Fibroblast of upper back skin (primary cell): ENCODE measurements around the gene TUBGCP3.
A peak's percentile ranks its signal among the peaks of the same experiment; 100 is the strongest.
"Not testable (repeated sequence)": the region's sequence is repeated elsewhere in the genome, so short reads cannot be mapped to it uniquely, and the experiment has no call there.

Experiments
- DNase-seq: peaks from one replicate; pipeline ENCODE4 v3.0.0-alpha.2; 2013

TUBGCP3 gene

GRCh38 chr13:112525356-112525945 lies 62.5 kb downstream of the TUBGCP3 start:
- DNase-seq: no peak

GRCh38 chr13:112522578-112522977 lies 65.4 kb downstream of the TUBGCP3 start:
- peak; percentile 23 for DNase-seq

- DNase-seq: no peak
Observed at GRCh38 chr13:112521073-112521685, 66.8 kb downstream of the TUBGCP3 start.

GRCh38 chr13:112519517-112520060 lies 68.4 kb downstream of the TUBGCP3 start:
- DNase-seq: no peak

- no peak for DNase-seq
Observed at GRCh38 chr13:112516218-112516617, 71.7 kb downstream of the TUBGCP3 start.

- DNase-seq: peak; percentile 1
Observed at GRCh38 chr13:112513761-112514160, 74.2 kb downstream of the TUBGCP3 start.

GRCh38 chr13:112510987-112511685 lies 76.8 kb downstream of the TUBGCP3 start:
- DNase-seq: no peak

- peak; percentile 60 for DNase-seq
Observed at GRCh38 chr13:112510002-112510780, 77.8 kb downstream of the TUBGCP3 start.

GRCh38 chr13:112509190-112509589 lies 78.8 kb downstream of the TUBGCP3 start:
- DNase-seq: no peak

- no peak for DNase-seq
Observed at GRCh38 chr13:112506046-112506445, 81.9 kb downstream of the TUBGCP3 start.

- no peak for DNase-seq
Observed at GRCh38 chr13:112496166-112496565, 91.8 kb downstream of the TUBGCP3 start.

GRCh38 chr13:112495465-112495864 lies 92.5 kb downstream of the TUBGCP3 start:
- no peak for DNase-seq

- no peak for DNase-seq
Observed at GRCh38 chr13:112489199-112489598, 98.8 kb downstream of the TUBGCP3 start.

- DNase-seq: not testable (repeated sequence)
Observed at GRCh38 chr13:112488343-112489050, 99.5 kb downstream of the TUBGCP3 start.

GRCh38 chr13:112487127-112487517 lies 100.8 kb downstream of the TUBGCP3 start:
- no peak for DNase-seq

- no peak for DNase-seq
Observed at GRCh38 chr13:112486386-112487126, 101.4 kb downstream of the TUBGCP3 start.

- DNase-seq: not testable (repeated sequence)
Observed at GRCh38 chr13:112485814-112486213, 102.1 kb downstream of the TUBGCP3 start.

GRCh38 chr13:112483299-112483698 lies 104.7 kb downstream of the TUBGCP3 start:
- no peak for DNase-seq

- DNase-seq: peak; percentile 23
Observed at GRCh38 chr13:112481458-112481857, 106.5 kb downstream of the TUBGCP3 start.

- DNase-seq: no peak
Observed at GRCh38 chr13:112479389-112479788, 108.6 kb downstream of the TUBGCP3 start.

- DNase-seq: no peak
Observed at GRCh38 chr13:112477070-112477619, 110.8 kb downstream of the TUBGCP3 start.
